HCT116 (cell line): ENCODE results near the gene ZBTB33.

Source experiments
- EZH2 ChIP-seq: fragments of 200-600 bp; sonication (generic); IDR thresholded peaks from 2 replicates; pipeline ENCODE4 v1.6.1; 2017; ENCODE audit warnings: antibody characterized with exemption, mixed run types
- EZH2phosphoT487 ChIP-seq: fragments of 200-600 bp; IDR thresholded peaks from 2 replicates; pipeline ENCODE4 v1.6.1; 2018; ENCODE audit warnings: antibody characterized with exemption, borderline replicate concordance
- TCF7L2 ChIP-seq: IDR thresholded peaks from 2 replicates; pipeline ENCODE4 v1.7.0; 2011; ENCODE audit warnings: borderline replicate concordance, inconsistent platforms; ENCODE audit not compliant: insufficient read depth, insufficient read length; ENCODE audit errors: extremely low read depth
- YY1 ChIP-seq: IDR thresholded peaks from 2 replicates; pipeline ENCODE4 v1.6.1; 2011; ENCODE audit warnings: low read length, low read depth, moderate library complexity, mild to moderate bottlenecking; ENCODE audit not compliant: insufficient replicate concordance; ENCODE audit errors: extremely low read depth
- ZNF274 ChIP-seq: fragments of 200-500 bp; sonication (Bioruptor generic); IDR thresholded peaks from 2 replicates; pipeline ENCODE4 v1.6.1; 2014; ENCODE audit warnings: mild to moderate bottlenecking, low read depth, low read length, inconsistent platforms
- TF ChIP-seq, protein P1 (sequence below), 3 experiments: fragments of 200-600 bp in 1 of 3; sonication (generic) in 1 of 3; IDR thresholded peaks in 2 of 3; conservative IDR thresholded peaks in 1 of 3; 2 replicates each; pipeline ENCODE4 v1.5.1; 2012 to 2017; ENCODE audit warnings: low read depth in 2 of 3, low read length in 2 of 3, antibody characterized with exemption in 1 of 3, borderline replicate concordance in 1 of 3, control low read depth in 1 of 3, mild to moderate bottlenecking in 1 of 3, mixed read lengths in 1 of 3, mixed run types in 1 of 3, moderate library complexity in 1 of 3; ENCODE audit not compliant: insufficient read depth in 1 of 3

GRCh38 chrX:120281021-120281624 lies 30.5 kb downstream of the ZBTB33 start:
- TF ChIP-seq YY1: no peak
- TF ChIP-seq ZNF274: no peak
- TF ChIP-seq EZH2phosphoT487: no peak
- no peak for TF ChIP-seq TCF7L2
- no peak for TF ChIP-seq EZH2
- TF ChIP-seq, protein P1, sequence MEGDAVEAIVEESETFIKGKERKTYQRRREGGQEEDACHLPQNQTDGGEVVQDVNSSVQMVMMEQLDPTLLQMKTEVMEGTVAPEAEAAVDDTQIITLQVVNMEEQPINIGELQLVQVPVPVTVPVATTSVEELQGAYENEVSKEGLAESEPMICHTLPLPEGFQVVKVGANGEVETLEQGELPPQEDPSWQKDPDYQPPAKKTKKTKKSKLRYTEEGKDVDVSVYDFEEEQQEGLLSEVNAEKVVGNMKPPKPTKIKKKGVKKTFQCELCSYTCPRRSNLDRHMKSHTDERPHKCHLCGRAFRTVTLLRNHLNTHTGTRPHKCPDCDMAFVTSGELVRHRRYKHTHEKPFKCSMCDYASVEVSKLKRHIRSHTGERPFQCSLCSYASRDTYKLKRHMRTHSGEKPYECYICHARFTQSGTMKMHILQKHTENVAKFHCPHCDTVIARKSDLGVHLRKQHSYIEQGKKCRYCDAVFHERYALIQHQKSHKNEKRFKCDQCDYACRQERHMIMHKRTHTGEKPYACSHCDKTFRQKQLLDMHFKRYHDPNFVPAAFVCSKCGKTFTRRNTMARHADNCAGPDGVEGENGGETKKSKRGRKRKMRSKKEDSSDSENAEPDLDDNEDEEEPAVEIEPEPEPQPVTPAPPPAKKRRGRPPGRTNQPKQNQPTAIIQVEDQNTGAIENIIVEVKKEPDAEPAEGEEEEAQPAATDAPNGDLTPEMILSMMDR (IDR thresholded peaks at IDR 0.05 in 2 of 3, conservative IDR thresholded peaks at IDR 0.05 in 1 of 3; ENCODE audit: borderline replicate concordance in 1 of 3, insufficient read depth in 1 of 3, low read depth in 2 of 3, low read length in 2 of 3): no peak
